Measurements from ENCODE around the gene PTPRU.

GRCh38 chr1:29238620-29239002, 2.3 kb downstream of the PTPRU start:
- TF ChIP-seq POLR2AphosphoS5 (IDR thresholded peaks at IDR 0.05; ENCODE audit: low read depth, low read length) (no peak), REST (IDR thresholded peaks at IDR 0.05; ENCODE audit: insufficient read depth in 1 of 2, low read depth in 2 of 2, low read length in 2 of 2) (no peak)
